SK-N-MC (cell line): Measurements from ENCODE around the gene USP14.

ENCODE experiments used
- EZH2 ChIP-seq: fragments of 200-600 bp; sonication (generic); IDR thresholded peaks from one replicate; pipeline ENCODE4 v1.6.1; 2017; ENCODE audit warnings: antibody characterized with exemption
- FOXP2 ChIP-seq: optimal IDR thresholded peaks from 2 replicates; pipeline ENCODE3; 2011; ENCODE audit warnings: mild to moderate bottlenecking, moderate library complexity; ENCODE audit not compliant: insufficient read depth; ENCODE audit errors: extremely low read length, control extremely low read depth
- POLR2AphosphoS5 ChIP-seq: IDR thresholded peaks from 2 replicates; pipeline ENCODE4 v1.6.1; 2012; ENCODE audit warnings: mild to moderate bottlenecking, low read depth, low read length, borderline replicate concordance

DNA sequence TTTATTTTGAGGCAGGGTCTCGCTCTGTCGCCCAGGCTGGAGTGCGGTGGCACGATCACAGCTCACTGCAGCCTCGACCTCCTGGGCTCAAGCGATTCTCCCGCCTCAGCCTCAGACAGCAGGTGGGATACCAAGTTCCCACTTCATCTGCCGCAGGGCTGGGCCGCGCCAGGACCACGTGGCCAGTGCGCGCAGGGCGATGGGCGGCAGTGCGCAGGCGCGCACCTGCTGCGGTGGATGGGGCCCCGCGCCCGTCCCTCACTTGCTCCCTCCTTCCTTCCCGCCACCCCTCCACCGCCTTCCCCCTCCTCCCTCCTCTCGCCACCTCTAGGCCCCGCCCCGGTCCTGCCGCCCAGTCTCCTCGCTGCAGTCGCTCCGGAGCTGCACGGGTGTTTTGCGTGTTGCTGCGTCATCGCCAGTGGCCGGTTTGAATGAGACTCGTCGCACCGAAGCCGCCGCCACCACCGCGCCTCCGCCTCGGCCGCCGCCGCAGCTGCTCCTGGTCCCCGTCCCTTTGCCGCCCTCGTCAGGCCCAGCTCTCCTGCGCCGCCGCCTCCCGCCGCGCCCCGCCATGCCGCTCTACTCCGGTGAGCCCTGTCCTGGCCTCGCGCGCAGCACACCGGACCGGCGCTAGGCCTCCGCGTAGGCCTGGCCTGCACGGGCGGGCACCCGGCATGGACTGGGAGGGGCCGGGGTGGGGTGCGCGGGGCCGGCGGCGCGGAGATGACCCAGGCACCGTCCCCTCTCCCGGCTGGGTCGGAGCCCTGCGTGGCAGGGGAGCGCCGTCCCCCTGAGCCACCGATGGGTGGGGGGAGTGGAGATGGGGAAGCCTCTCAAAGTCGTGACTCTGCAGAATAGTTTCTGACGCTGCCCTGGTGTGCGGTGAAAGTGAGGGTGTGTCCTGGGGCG is at the start of gene USP14:
- TF ChIP-seq EZH2 (no peak), POLR2AphosphoS5 (peak; percentile 75), FOXP2 (no peak)
